NCI-H2196 treated with DMSO at 0.1 percent for 48 hours (cell line): ENCODE data around the gene TMEM238L.

Experiments
- DNase-seq: peaks from one replicate; lab custom pipeline; 2025; ENCODE audit not compliant: unreplicated experiment; lab: John Stamatoyannopoulos, UW

The TMEM238L gene

GRCh38 chr17:10775740-10776356, 28.1 kb downstream of the TMEM238L start:
- no peak for DNase-seq

DNA sequence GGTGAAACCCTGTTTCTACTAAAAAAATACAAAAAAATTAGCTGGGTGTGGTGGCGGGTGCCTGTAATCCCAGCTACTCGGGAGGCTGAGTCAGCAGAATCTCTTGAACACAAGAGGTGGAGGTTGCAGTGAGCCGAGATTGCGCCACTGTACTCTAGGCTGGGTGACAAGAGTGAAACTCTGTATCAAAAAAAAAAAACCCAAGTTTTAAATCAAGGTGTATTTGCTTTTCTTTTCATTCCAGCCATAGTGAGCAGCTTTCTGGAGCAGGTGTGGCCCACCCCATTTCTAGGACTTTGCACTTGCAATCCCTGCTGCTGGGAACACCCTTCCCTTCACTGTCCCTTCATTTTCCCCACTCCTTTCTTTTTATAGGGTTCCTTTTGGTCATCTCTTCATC, 28.8 kb downstream of the TMEM238L start:
- no peak for DNase-seq

DNA sequence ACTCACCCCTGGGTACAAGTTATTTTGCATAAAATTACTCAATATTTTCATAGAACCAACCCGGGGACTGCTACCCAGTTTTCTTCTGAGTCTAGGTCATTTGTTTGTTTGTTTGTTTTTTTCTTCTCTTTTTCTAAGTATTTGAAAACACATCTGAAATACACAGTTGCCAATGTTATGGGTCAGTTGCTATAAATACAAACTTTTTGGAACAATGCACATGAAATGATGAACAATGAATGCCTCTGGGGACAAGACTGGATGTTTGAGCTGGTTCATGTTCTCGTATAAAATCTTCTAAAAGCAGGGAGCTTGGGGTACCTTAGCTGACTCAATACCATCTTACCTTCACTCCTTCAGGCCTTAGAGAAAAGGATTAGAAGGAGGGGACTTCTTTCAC, 30.5 kb downstream of the TMEM238L start:
- DNase-seq = no peak

GRCh38 chr17:10772425-10773380, 31.2 kb downstream of the TMEM238L start:
- DNase-seq = no peak

DNA sequence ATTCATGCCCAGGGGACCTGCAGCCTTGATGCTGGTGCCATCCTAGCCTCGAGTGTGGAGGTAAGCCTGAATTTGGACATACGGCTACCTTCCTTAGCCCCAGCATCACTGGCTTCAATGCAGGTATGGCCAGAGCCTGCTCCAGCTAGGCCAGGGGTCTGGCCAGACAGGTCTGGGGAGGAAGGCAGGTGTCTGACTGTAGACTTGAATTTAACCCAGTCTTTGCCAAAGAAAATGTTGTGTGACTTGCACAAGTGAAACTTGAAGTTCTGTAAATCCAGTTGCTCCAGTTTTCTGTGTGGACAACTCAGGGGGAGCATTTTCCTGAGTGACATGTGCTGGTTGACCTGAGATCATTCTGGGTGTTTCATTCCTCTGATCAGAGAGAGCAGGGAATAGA, 32.8 kb downstream of the TMEM238L start:
- DNase-seq = no peak

- DNase-seq = no peak
Measured at GRCh38 chr17:10769840-10770239, 34.1 kb downstream of the TMEM238L start.

DNA sequence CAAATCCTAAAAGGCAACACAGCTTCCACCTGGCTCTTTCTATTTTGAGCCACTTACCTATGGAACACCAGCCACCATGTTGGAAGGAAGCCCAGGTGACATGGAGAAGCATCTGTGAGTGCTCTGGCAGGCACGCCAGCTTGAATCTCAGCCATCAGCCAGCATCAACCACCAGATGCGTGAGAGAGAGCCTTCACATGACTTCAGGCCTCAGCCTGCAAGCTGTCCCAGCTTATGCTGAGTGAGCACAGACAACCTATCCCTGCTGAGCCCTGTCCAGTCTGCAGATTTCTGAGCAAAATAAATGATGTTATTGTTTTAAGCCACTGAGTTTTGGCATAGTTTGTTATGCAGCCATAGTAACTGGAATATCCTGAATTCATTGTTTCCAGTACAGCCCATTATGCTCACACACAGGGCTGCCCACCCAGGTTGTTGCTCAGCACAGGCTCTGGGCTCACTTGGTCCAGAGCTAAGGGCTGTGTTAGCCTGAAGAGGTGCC, 35.1 kb downstream of the TMEM238L start:
- DNase-seq = no peak

- DNase-seq = no peak
Measured at GRCh38 chr17:10767232-10767631, 36.7 kb downstream of the TMEM238L start.

DNA sequence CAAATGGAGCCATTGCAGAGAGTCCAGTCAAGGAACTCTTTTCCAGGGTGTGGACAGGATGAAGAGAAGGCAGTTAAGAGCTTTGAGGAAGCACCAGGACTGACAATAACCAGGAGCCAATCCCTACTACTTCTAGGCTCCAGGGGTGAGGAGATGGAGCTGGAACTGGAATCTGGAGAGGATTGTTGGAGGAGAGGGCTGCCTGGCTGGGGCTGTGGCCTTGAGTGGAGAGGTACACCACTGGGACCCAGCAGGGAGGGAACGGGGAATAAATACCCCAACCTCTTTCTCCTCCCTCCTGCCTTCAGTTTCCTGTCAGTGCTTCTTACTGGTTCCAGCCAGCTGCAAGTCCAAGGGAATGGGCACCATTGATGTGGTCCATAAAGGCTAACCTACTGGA, 41.9 kb downstream of the TMEM238L start:
- no peak for DNase-seq

DNA sequence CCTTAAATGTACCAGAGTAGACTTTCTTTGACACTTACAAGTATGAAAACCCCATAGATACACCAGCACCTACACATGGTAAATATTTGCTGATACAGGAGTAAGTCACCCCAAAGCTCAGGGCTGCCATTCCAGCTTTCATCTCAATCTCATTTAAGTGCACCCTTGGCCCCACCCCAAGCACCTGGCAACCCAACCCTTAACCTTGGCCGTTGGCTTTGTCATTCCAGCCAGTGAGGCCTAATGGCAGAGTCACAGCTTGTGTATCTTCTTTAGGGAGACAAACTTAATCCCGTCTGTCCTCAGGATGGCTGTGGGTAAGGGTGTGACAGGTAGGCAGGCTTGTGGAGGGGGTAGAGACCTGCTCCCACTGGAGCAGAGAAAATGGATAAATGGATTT, 42.6 kb downstream of the TMEM238L start:
- DNase-seq = no peak

DNA sequence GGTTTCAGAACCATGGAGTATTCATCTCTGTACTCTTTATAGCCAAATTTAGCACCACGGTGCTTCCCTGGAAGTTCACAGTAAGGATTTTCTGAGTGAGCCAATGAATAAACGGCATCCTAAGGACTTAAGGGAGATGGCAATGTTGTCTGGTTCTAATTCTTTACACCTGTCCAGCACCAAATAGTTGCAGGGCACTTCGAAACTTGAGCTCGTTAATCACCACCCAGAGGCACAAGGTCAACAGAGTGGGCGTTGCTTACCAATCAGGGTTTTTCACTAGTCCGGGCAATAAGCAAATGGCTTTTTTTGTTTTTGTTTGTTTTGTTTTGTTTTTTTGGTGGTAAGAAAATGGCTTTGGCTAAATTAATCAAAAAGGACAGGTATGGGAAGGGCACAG, 45.8 kb downstream of the TMEM238L start:
- DNase-seq = no peak

GRCh38 chr17:10757647-10758046, 46.3 kb downstream of the TMEM238L start:
- DNase-seq = no peak

DNA sequence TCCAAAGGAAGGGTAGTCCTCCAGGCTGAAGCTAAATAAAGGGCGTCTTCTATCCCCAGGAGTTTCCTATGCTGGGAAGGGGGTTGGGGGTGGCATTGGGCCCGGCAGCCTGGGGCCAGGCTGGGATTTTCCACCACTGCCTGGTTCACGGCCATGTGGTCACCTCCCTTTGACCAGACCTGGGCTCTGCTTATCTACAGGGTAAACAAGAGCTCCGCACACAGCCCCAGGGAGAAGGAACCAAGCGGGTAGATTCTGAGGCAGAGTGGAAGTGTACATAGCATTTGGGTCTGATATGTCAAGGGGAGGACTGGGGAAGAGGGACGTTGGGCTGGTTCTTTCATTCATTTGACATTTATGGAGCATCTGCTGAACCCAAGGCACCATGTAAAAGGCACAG, 46.8 kb downstream of the TMEM238L start:
- DNase-seq = no peak

GRCh38 chr17:10756619-10757018, 47.3 kb downstream of the TMEM238L start:
- no peak for DNase-seq

GRCh38 chr17:10756185-10756584, 47.7 kb downstream of the TMEM238L start:
- no peak for DNase-seq

GRCh38 chr17:10755592-10756127, 48.2 kb downstream of the TMEM238L start:
- DNase-seq = no peak

- no peak for DNase-seq
Measured at GRCh38 chr17:10754861-10755591, 48.9 kb downstream of the TMEM238L start.

DNA sequence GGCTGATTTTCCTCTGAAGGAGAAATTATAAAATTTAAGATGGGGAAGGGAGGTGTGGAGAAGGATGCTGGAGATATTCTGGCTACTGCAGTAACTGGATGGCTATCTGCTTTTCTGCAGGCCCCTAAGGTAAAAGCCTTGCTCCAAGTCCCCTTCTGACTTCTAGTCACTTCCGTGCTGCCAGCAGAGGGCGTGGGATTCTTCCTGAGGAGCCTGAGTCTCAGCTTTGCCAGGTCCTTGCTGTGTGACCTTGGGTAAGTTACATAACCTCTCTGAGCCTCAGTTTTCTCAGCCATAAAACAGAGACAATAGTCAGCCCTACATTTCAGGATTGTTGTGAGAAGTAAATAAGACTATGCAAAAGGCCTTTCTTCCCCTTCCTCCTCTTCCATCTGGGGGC, 49.8 kb downstream of the TMEM238L start:
- DNase-seq = no peak

DNA sequence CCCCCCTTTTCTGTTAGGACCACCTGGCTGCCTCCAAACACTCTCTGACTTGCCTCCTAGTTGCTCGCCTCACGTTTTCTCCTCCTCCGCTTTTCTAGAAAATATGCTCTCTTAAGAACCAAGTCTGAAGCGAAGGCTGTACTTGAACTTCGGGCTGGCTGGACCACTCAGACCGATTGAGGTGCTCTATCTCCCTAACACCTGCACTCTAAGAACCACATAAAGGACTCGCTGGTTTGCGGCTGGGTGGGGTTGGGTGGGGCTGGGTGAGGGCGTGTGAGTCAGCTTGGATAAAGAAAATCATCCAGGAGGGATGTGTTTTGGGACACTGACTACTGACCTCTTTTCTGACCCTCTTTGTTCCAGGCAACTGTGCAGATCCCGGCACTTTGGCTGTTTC, 51.2 kb downstream of the TMEM238L start:
- no peak for DNase-seq

DNA sequence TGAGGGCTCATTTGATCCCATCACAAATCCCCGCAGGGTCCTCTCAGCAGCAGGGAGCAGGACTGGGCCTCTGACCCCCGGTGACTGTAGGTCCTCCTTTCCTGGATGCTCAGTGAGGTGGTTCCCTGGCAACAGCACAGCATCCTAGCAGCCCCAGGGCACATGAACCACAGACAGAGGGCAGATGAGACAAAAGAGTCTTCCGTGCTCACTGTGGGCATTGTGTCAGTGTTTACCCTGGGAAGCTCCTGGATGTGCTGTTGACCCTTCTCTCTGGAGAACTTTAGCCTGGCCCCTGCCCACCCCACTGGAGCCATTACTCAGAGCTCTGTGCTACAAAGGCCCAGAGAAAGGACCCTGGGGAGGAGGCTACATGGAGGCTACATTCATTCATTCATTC, 52.3 kb downstream of the TMEM238L start:
- DNase-seq = no peak

DNA sequence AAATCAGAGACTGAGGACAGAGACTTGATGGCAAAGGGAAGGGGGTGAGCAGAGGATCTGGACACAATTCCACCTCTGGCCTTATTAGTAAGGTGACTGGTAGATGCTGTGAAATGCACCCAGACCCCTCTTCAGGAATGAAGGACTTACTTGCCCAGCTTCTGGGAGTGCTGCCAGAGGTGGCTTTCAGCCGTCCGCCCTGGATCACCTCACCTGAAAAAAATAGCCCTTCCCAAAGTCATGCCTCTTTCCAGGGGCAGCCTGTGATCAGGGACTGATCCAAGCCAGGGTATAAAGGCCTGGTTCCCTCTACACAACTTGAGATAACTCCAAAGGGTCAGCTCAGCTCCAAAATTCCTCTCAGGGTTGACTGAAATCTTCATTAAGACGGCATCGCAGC, 53.7 kb downstream of the TMEM238L start:
- no peak for DNase-seq
